Dedifferentiated amniotic fluid mesenchymal stem cell (primary cell): ENCODE results near the gene POMP.
A peak's percentile ranks its signal among the peaks of the same experiment; 100 is the strongest.

Source experiments
- DNase-seq: peaks from one replicate; pipeline ENCODE4 v3.0.0-alpha.2; 2016; ENCODE audit errors: extremely low spot score

Gene POMP

GRCh38 chr13:28693605-28694491, 34.9 kb downstream of the POMP start:
- peak; percentile 46 for DNase-seq

GRCh38 chr13:28697441-28697840, 38.5 kb downstream of the POMP start:
- no peak for DNase-seq

- no peak for DNase-seq
These were observed 40.3 kb downstream of the POMP start for GRCh38 chr13:28699246-28699645.

- no peak for DNase-seq
These were observed 45.4 kb downstream of the POMP start for GRCh38 chr13:28704282-28704681.

GRCh38 chr13:28704919-28705318, 46.0 kb downstream of the POMP start:
- no peak for DNase-seq

GRCh38 chr13:28705461-28706083, 46.6 kb downstream of the POMP start:
- no peak for DNase-seq

GRCh38 chr13:28707629-28708427, 48.9 kb downstream of the POMP start:
- DNase-seq = peak; percentile 81

- no peak for DNase-seq
These were observed 51.2 kb downstream of the POMP start for GRCh38 chr13:28710161-28710560.

GRCh38 chr13:28714651-28715050, 55.7 kb downstream of the POMP start:
- DNase-seq = no peak

- DNase-seq = no peak
These were observed 57.6 kb downstream of the POMP start for GRCh38 chr13:28716511-28716910.

- DNase-seq = no peak
These were observed 58.2 kb downstream of the POMP start for GRCh38 chr13:28717170-28717569.

- DNase-seq = no peak
These were observed 59.2 kb downstream of the POMP start for GRCh38 chr13:28718196-28718542.

GRCh38 chr13:28718543-28719226, 59.8 kb downstream of the POMP start, which contains the start of gene SLC46A3:
Gene SLC46A3, minus strand, starts transcription at chr13:28718970. Its CDS starts 972 bp downstream, at chr13:28717998.
- DNase-seq = peak; percentile 97

GRCh38 chr13:28719227-28720055, 60.5 kb downstream of the POMP start:
- DNase-seq = peak; percentile 39

GRCh38 chr13:28723806-28724205, 64.9 kb downstream of the POMP start:
- DNase-seq = no peak

GRCh38 chr13:28725046-28725610, 66.2 kb downstream of the POMP start:
- DNase-seq = no peak
